ENCODE data around the gene NEURL1. TPM values are rescaled to one million over a fixed set of nuclear protein-coding genes. Genes with fewer than 3 reads are reported as not detected.
A peak's percentile ranks its signal among the peaks of the same experiment; 100 is the strongest.

NEURL1 gene, protein sequence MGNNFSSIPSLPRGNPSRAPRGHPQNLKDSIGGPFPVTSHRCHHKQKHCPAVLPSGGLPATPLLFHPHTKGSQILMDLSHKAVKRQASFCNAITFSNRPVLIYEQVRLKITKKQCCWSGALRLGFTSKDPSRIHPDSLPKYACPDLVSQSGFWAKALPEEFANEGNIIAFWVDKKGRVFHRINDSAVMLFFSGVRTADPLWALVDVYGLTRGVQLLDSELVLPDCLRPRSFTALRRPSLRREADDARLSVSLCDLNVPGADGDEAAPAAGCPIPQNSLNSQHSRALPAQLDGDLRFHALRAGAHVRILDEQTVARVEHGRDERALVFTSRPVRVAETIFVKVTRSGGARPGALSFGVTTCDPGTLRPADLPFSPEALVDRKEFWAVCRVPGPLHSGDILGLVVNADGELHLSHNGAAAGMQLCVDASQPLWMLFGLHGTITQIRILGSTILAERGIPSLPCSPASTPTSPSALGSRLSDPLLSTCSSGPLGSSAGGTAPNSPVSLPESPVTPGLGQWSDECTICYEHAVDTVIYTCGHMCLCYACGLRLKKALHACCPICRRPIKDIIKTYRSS
- total RNA-seq: under 1 TPM in 1 of 2 donors, not detected in 1; 0.12 TPM

DNA sequence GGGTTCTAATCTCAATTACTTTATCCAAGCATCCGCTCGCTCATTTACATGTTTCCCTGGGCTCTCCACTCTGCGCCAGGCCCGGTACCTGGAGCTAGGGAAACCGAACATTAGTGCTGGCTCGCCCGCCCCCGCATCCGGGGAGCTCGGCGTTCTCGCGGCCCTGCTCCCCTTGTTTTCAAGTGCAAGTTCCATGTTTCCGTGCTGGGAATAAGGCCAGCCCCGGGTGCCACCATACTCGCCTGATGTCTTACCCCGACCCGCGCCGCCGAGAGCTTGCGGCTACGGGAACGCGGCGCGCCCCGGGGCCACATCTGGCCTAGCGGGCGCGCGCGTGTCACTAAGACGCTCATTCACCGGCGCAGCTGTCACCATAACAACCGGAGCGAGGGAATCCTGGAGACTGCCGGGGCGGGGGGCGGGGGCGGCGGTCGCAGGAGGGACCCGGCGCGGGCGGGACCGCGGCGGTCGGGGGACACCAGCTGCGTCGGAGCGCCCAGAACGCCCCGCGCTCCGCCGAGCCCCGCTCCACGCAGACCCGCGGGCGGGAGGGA, at the start of gene NEURL1:
TSS of gene NEURL1 (plus strand) at position 344 of the 554 bp plus-strand sequence. CDS start 683 bp downstream, outside the sequence.
- TF ChIP-seq, protein P1, sequence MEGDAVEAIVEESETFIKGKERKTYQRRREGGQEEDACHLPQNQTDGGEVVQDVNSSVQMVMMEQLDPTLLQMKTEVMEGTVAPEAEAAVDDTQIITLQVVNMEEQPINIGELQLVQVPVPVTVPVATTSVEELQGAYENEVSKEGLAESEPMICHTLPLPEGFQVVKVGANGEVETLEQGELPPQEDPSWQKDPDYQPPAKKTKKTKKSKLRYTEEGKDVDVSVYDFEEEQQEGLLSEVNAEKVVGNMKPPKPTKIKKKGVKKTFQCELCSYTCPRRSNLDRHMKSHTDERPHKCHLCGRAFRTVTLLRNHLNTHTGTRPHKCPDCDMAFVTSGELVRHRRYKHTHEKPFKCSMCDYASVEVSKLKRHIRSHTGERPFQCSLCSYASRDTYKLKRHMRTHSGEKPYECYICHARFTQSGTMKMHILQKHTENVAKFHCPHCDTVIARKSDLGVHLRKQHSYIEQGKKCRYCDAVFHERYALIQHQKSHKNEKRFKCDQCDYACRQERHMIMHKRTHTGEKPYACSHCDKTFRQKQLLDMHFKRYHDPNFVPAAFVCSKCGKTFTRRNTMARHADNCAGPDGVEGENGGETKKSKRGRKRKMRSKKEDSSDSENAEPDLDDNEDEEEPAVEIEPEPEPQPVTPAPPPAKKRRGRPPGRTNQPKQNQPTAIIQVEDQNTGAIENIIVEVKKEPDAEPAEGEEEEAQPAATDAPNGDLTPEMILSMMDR (IDR thresholded peaks at IDR 0.05): no peak
- no peaks in the 10 kb centered on the region for H3K9me3 ChIP-seq
- H3K4me1 ChIP-seq: peaks cover 0 to 27% of the 10 kb centered on the region in 2 donors
- no peak for DNase-seq (ENCODE audit: low spot score)
- peak within 1 kb of the TSS; percentile 40 to 61 for H3K4me3 ChIP-seq
- peak within 1 kb of the TSS in 1 of 2 donors; percentile 4 for H3K27ac ChIP-seq
- H3K27me3 ChIP-seq: no peaks in the 10 kb centered on the region
- H3K36me3 ChIP-seq: no peaks in the 10 kb centered on the region

DNA sequence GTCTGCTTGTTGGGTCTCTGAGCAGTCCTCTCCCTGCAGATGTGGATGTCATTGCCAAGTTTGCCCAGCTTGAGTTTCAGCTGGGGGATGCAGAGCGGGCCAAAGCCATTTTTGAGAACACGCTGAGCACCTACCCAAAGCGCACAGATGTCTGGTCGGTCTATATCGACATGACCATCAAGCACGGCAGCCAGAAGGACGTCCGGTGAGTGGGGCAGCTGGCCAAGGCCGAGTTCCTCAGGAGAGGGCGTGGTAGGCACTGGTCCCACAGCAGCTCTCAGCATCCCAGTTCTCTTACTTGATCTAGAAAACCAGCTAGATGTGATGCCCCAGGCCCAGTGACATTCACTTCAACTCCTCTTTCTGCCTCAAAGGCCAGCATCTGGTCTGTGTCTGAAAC, 49.0 kb upstream of the NEURL1 start:
- DNase-seq (ENCODE audit: low spot score): no peak
- H3K36me3 ChIP-seq: peaks cover 73% of the 10 kb centered on the region
- H3K4me1 ChIP-seq: peaks cover 0 to 75% of the 10 kb centered on the region in 2 donors
- peak overlapping the region in 1 of 2 donors; percentile 93 for H3K27ac ChIP-seq
- TF ChIP-seq, protein P1 (IDR thresholded peaks at IDR 0.05): no peak
- no peaks in the 10 kb centered on the region for H3K27me3 ChIP-seq
- H3K4me3 ChIP-seq: no peak overlapping the region
- no peaks in the 10 kb centered on the region for H3K9me3 ChIP-seq

DNA sequence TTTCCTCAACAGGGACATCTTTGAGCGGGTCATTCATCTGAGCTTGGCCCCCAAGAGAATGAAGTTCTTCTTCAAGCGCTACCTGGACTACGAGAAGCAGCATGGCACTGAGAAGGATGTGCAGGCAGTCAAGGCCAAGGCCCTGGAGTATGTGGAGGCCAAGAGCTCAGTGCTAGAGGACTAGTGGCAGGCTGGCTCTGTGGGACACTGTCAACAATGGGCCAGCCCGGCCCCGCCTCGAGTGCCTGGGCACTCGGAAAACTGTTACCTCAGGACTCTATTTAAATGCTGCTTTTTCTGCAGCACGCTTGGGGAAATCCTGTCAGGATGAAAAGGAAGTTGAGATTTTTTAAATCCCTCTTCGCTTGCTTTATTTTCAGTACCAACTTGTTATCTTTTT, 48.1 kb upstream of the NEURL1 start:
- DNase-seq (ENCODE audit: low spot score): no peak
- Histone ChIP-seq H3K4me1 (peaks cover 0 to 84% of the 10 kb centered on the region in 2 donors), H3K36me3 (peaks cover 79% of the 10 kb centered on the region), H3K9me3 (no peaks in the 10 kb centered on the region), H3K4me3 (no peak overlapping the region), H3K27me3 (no peaks in the 10 kb centered on the region), H3K27ac (peak overlapping the region; percentile 88 to 93)
- TF ChIP-seq, protein P1 (IDR thresholded peaks at IDR 0.05): no peak

DNA sequence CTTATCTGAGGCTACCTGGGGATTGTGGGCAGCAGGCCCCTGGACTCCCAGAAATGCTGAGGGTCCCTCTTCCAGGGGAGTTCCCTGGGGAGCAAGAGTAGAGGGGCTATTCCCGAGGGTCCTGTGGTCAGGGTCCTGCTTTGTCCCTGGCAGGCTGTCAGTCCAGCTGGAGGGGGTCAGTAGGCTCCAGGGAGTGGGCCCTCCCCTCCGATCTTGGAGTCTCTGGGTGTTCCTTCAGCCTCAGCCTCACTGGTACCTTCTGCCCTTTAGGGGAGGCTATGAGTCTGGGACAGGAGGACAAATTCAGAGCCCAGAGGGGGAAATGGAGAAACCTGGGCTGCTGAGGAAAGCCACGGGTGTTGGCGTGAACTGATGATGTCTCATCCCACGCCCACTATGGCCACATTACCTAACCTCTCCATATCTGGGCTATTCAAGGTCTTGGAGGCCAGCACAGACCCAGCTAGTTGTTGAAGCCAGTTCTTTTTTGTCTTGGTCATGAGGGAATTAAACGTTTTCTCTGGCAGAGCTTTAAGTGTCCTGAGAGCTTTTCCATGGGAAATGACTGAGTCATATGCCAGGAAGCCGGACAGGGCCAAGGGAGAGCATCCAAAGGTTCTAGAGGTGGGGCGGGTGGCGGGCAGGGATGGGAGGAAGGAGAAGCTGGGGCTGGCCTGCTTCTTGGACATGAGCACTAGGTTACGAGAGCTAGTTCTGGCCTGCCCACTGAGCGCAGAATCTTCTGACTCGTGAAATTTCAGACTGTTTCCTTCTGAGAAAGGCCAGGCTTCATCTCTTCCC, 47.5 kb upstream of the NEURL1 start:
- H3K9me3 ChIP-seq: no peaks in the 10 kb centered on the region
- TF ChIP-seq, protein P1 (IDR thresholded peaks at IDR 0.05): no peak
- no peaks in the 10 kb centered on the region for H3K27me3 ChIP-seq
- peak; percentile 91 for DNase-seq (ENCODE audit: low spot score)
- H3K36me3 ChIP-seq: peaks cover 73% of the 10 kb centered on the region
- peaks cover 0 to 88% of the 10 kb centered on the region in 2 donors for H3K4me1 ChIP-seq
- H3K4me3 ChIP-seq: no peak overlapping the region
- peak overlapping the region; percentile 88 to 93 for H3K27ac ChIP-seq

DNA sequence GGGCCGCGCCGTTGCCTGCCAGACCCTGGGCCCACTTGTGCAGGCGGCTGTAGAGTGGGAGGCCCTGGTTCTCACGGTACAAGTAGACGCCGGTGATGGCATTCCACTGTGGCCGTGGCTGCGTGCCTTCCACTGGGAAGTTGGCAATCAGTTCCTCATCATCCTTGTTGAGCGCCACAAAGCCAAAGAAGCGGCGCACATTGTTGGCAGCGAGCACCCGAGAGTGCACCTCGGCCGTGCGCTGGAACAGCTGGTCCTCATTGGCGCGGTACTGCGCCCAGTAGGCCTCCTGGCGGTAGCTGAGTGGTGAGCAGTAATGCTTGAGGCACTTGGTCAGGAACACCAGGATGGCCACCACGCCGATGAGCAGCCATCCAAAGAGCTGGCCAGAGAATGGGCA, 46.3 kb upstream of the NEURL1 start:
- no peak for DNase-seq (ENCODE audit: low spot score)
- peaks cover 63% of the 10 kb centered on the region for H3K36me3 ChIP-seq

More for the DNA sequence above, 46.3 kb upstream of the NEURL1 start:
- Histone ChIP-seq H3K9me3 (no peaks in the 10 kb centered on the region), H3K27me3 (no peaks in the 10 kb centered on the region), H3K27ac (peak overlapping the region; percentile 88 to 93), H3K4me3 (no peak overlapping the region), H3K4me1 (peaks cover 0 to 78% of the 10 kb centered on the region in 2 donors)
- TF ChIP-seq, protein P1 (IDR thresholded peaks at IDR 0.05): no peak

Data from right atrium auricular region (tissue), 2 donors.